Amygdala (tissue), 56 donors: Measurements from ENCODE around the gene HOMEZ.
"Not testable (repeated sequence)": the region's sequence is repeated elsewhere in the genome, so short reads cannot be mapped to it uniquely, and the experiment has no call there.

Source experiments
- DNase-seq, 56 donors: peaks; one replicate each; lab custom pipeline; 2025; lab: John Stamatoyannopoulos, UW

The HOMEZ gene

DNA sequence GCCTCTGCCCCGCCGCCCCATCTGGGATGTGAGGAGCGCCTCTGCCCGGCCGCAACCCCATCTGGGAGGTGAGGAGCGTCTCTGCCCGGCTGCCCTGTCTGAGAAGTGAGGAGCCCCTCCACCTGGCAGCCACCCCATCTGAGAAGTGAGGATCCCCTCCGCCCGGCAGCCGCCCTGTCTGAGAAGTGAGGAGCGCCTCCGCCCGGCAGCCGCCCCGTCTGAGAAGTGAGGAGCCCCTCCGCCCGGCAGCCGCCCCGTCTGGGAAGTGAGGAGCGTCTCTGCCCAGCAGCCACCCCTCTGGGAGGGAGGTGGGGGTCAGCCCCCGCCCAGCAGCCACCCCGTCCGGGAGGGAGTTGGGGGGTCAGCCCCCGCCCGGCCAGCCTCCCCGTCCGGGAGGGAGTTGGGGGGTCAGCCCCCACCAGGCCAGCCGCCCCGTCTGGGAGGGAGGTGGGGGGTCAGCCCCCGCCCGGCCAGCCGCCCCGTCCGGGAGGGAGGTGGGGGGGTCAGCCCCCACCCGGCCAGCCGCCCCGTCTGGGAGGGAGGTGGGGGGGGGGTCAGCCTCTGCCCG, 53.6 kb downstream of the HOMEZ start:
- not testable (repeated sequence) for DNase-seq

DNA sequence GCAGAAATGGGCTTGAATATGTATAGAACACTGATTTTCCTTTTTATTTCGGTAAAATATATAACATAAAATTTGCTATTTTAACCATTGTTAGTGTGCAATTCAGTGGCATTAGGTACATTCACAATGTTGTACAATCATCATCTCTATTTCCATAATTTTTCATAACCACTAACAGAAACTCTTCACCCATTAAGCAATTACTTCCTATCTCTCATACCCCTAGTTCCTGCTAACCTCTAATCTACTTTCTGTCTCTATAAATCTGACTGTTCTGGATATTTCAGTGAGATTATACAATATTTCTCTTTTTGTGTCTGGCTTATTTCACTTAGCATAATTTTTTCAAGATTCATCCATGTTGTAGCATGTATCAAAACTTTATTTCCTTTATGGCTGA, 57.1 kb downstream of the HOMEZ start:
- DNase-seq = no peak

DNA sequence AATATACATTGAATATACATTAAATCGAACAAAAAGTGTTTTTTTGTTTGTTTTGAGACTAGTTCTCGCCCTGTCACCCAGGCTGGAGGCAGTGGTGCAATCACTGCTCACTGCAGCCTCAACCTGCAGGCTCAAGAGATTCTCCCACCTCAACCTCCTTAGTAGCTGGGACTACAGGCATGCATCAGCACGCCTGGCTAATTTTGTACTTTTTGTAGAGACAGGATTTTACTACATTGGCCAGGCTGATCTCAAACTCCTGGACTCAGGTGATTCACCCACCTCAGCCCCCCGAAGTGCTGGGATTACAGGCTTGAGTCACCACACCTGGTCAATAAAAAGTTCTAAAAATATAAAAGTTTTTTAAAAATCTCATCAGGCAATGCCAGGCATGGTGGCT, 58.4 kb downstream of the HOMEZ start:
- DNase-seq = no peak

DNA sequence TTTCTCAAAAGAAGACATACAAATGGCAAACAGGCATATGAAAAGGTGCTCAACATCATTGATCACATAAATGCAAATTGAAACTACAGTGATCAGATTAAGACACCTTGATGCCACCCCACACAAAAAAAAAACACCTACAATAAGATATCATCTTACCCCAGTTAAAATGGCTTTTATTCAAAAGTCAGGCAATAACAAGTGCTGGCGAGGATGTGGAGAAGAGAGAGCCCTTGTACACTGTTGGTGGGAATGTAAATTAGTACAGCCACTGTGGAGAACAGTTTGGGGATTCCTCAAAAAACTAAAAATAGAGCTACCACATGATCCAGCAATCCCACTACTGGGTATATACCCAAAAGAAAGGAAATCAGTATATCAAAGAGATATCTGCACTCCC, 61.0 kb downstream of the HOMEZ start:
- not testable (repeated sequence) for DNase-seq
